ENCODE results near the gene ATP4B.

ATP4B gene

GRCh38 chr13:113656831-113657671 lies 947 bp downstream of the ATP4B start:
- in situ Hi-C loops (cut with MboI; ENCODE audit: low sequenced_read_pairs): no loop called here

- in situ Hi-C loops (cut with MboI; ENCODE audit: low sequenced_read_pairs): no loop called here
Measured at GRCh38 chr13:113656003-113656588, 1.9 kb downstream of the ATP4B start.

GRCh38 chr13:113655346-113656002 lies 2.5 kb downstream of the ATP4B start:
- in situ Hi-C loops (cut with MboI; ENCODE audit: low sequenced_read_pairs): no loop called here

GRCh38 chr13:113654591-113655345 lies 3.2 kb downstream of the ATP4B start:
- in situ Hi-C loops (cut with MboI; ENCODE audit: low sequenced_read_pairs): no loop called here

GRCh38 chr13:113654175-113654560 lies 3.8 kb downstream of the ATP4B start:
- in situ Hi-C loops (cut with MboI; ENCODE audit: low sequenced_read_pairs): no loop called here

GRCh38 chr13:113653264-113654174 lies 4.5 kb downstream of the ATP4B start:
- in situ Hi-C loops (cut with MboI; ENCODE audit: low sequenced_read_pairs): no loop called here

- in situ Hi-C loops (cut with MboI; ENCODE audit: low sequenced_read_pairs): no loop called here
Measured at GRCh38 chr13:113652404-113653263, 5.4 kb downstream of the ATP4B start.

- in situ Hi-C loops (cut with MboI; ENCODE audit: low sequenced_read_pairs): no loop called here
Measured at GRCh38 chr13:113651511-113652403, 6.2 kb downstream of the ATP4B start.

GRCh38 chr13:113650731-113651148 lies 7.3 kb downstream of the ATP4B start:
- in situ Hi-C loops (cut with MboI; ENCODE audit: low sequenced_read_pairs): no loop called here

- in situ Hi-C loops (cut with MboI; ENCODE audit: low sequenced_read_pairs): no loop called here
Measured at GRCh38 chr13:113650275-113650674, 7.7 kb downstream of the ATP4B start.

- in situ Hi-C loops (cut with MboI; ENCODE audit: low sequenced_read_pairs): no loop called here
Measured at GRCh38 chr13:113649212-113649611, 8.8 kb downstream of the ATP4B start.

GRCh38 chr13:113648216-113648610 lies 9.8 kb downstream of the ATP4B start:
- in situ Hi-C loops (cut with MboI; ENCODE audit: low sequenced_read_pairs): no loop called here

- in situ Hi-C loops (cut with MboI; ENCODE audit: low sequenced_read_pairs): no loop called here
Measured at GRCh38 chr13:113647351-113648215, 10.4 kb downstream of the ATP4B start.

- in situ Hi-C loops (cut with MboI; ENCODE audit: low sequenced_read_pairs): no loop called here
Measured at GRCh38 chr13:113646921-113647340, 11.1 kb downstream of the ATP4B start.

GRCh38 chr13:113646376-113646775 lies 11.6 kb downstream of the ATP4B start:
- in situ Hi-C loops (cut with MboI; ENCODE audit: low sequenced_read_pairs): no loop called here

- in situ Hi-C loops (cut with MboI; ENCODE audit: low sequenced_read_pairs): no loop called here
Measured at GRCh38 chr13:113645329-113645728, 12.7 kb downstream of the ATP4B start.

- in situ Hi-C loops (cut with MboI; ENCODE audit: low sequenced_read_pairs): no loop called here
Measured at GRCh38 chr13:113644800-113645199, 13.2 kb downstream of the ATP4B start.
